Loucy (cell line): ENCODE data around the gene PITPNC1.

Source experiments
- CTCF ChIP-seq: fragments of 200-600 bp; sonication (generic); conservative IDR thresholded peaks from 2 replicates; pipeline ENCODE4 v1.5.1; 2014; ENCODE audit warnings: mild to moderate bottlenecking, antibody characterized with exemption, low read length
- EZH2phosphoT487 ChIP-seq: fragments of 200-600 bp; IDR thresholded peaks from 2 replicates; pipeline ENCODE4 v1.6.1; 2018; ENCODE audit warnings: antibody characterized with exemption, mild to moderate bottlenecking, moderate library complexity, borderline replicate concordance

GRCh38 chr17:67546578-67547527, 169.8 kb downstream of the PITPNC1 start:
- TF ChIP-seq CTCF (no peak), EZH2phosphoT487 (no peak)
